ENCODE measurements around the gene EPB41L4A.
A peak's percentile ranks its signal among the peaks of the same experiment; 100 is the strongest.
"Not testable (repeated sequence)": the region's sequence is repeated elsewhere in the genome, so short reads cannot be mapped to it uniquely, and the experiment has no call there.

Gene EPB41L4A

GRCh38 chr5:112208195-112208594 lies 210.9 kb downstream of the EPB41L4A start:
- DNase-seq (ENCODE audit: low spot score): not testable (repeated sequence)

GRCh38 chr5:112205846-112206245 lies 213.2 kb downstream of the EPB41L4A start:
- DNase-seq (ENCODE audit: low spot score): no peak

- no peak for DNase-seq (ENCODE audit: low spot score)
Observed at GRCh38 chr5:112203229-112203628, 215.8 kb downstream of the EPB41L4A start.

GRCh38 chr5:112202694-112203093 lies 216.4 kb downstream of the EPB41L4A start:
- DNase-seq (ENCODE audit: low spot score): no peak

GRCh38 chr5:112201141-112201540 lies 217.9 kb downstream of the EPB41L4A start:
- DNase-seq (ENCODE audit: low spot score): no peak

- DNase-seq (ENCODE audit: low spot score): no peak
Observed at GRCh38 chr5:112200131-112200530, 218.9 kb downstream of the EPB41L4A start.

GRCh38 chr5:112196584-112196983 lies 222.5 kb downstream of the EPB41L4A start:
- no peak for DNase-seq (ENCODE audit: low spot score)

GRCh38 chr5:112195924-112196323 lies 223.2 kb downstream of the EPB41L4A start:
- DNase-seq (ENCODE audit: low spot score): no peak

- no peak for DNase-seq (ENCODE audit: low spot score)
Observed at GRCh38 chr5:112192866-112193265, 226.2 kb downstream of the EPB41L4A start.

- no peak for DNase-seq (ENCODE audit: low spot score)
Observed at GRCh38 chr5:112192072-112192471, 227.0 kb downstream of the EPB41L4A start.

GRCh38 chr5:112189391-112189790 lies 229.7 kb downstream of the EPB41L4A start:
- DNase-seq (ENCODE audit: low spot score): no peak

- peak; percentile 32 for DNase-seq (ENCODE audit: low spot score)
Observed at GRCh38 chr5:112186401-112186990, 232.6 kb downstream of the EPB41L4A start.

- DNase-seq (ENCODE audit: low spot score): no peak
Observed at GRCh38 chr5:112183874-112184273, 235.2 kb downstream of the EPB41L4A start.

- no peak for DNase-seq (ENCODE audit: low spot score)
Observed at GRCh38 chr5:112183103-112183711, 235.9 kb downstream of the EPB41L4A start.

- no peak for DNase-seq (ENCODE audit: low spot score)
Observed at GRCh38 chr5:112179290-112179689, 239.8 kb downstream of the EPB41L4A start.

GRCh38 chr5:112174959-112175594 lies 244.0 kb downstream of the EPB41L4A start:
- DNase-seq (ENCODE audit: low spot score): peak; percentile 59

GRCh38 chr5:112165897-112166737 lies 253.0 kb downstream of the EPB41L4A start:
- DNase-seq (ENCODE audit: low spot score): no peak

- DNase-seq (ENCODE audit: low spot score): no peak
Observed at GRCh38 chr5:112165399-112165798, 253.7 kb downstream of the EPB41L4A start.

GRCh38 chr5:112163435-112163834 lies 255.6 kb downstream of the EPB41L4A start:
- DNase-seq (ENCODE audit: low spot score): no peak

GRCh38 chr5:112161392-112161748 lies 257.7 kb downstream of the EPB41L4A start:
- no peak for DNase-seq (ENCODE audit: low spot score)

- peak; percentile 97 for DNase-seq (ENCODE audit: low spot score)
Observed at GRCh38 chr5:112160652-112161391, 258.3 kb downstream of the EPB41L4A start.

- DNase-seq (ENCODE audit: low spot score): no peak
Observed at GRCh38 chr5:112159435-112159834, 259.6 kb downstream of the EPB41L4A start.
